IPS DF 6.9 (cell line): ENCODE results near the gene STRA8.
"Not testable (repeated sequence)": the region's sequence is repeated elsewhere in the genome, so short reads cannot be mapped to it uniquely, and the experiment has no call there.

Source experiments
- DNase-seq: peaks from one replicate; pipeline ENCODE4 v3.0.0-alpha.2; 2013; ENCODE audit warnings: low read depth, low spot score
- H3K27ac ChIP-seq: one replicate; pipeline ENCODE4 v1.5.1; 2013; ENCODE audit warnings: low read length, control low read depth
- H3K27me3 ChIP-seq: 2 replicates; pipeline ENCODE4 v1.6.1; 2013; ENCODE audit warnings: mild to moderate bottlenecking, low read length; ENCODE audit not compliant: control insufficient read depth, insufficient read depth
- H3K36me3 ChIP-seq: 2 replicates; pipeline ENCODE4 v1.6.1; 2013; ENCODE audit warnings: low read length; ENCODE audit not compliant: control insufficient read depth, insufficient read depth
- H3K4me1 ChIP-seq: 2 replicates; pipeline ENCODE4 v1.6.1; 2013; ENCODE audit warnings: low read length; ENCODE audit not compliant: control insufficient read depth, insufficient read depth
- H3K4me3 ChIP-seq: 2 replicates; pipeline ENCODE4 v1.5.1; 2013; ENCODE audit warnings: mild to moderate bottlenecking, low read length
- H3K9me3 ChIP-seq: 2 replicates; pipeline ENCODE4 v1.6.1; 2013; ENCODE audit warnings: low read length, inconsistent platforms; ENCODE audit not compliant: control insufficient read depth, insufficient read depth
- WGBS: extraction: QIAGEN DNeasy Blood & Tissue Kit; methylation state at CpG from one replicate; pipeline ENCODE4 v1.1.7; 2013; ENCODE audit warnings: mixed read lengths, missing lambda C conversion rate; ENCODE audit not compliant: insufficient read length, insufficient coverage; 5-methylcytosine and 5-hydroxymethylcytosine counted together

The STRA8 gene

GRCh38 chr7:135213831-135214230 lies 19.8 kb upstream of the STRA8 start:
- H3K27me3 ChIP-seq: no peaks in the 10 kb centered on the region
- no peak overlapping the region for H3K4me3 ChIP-seq
- DNase-seq: no peak
- peaks cover 2% of the 10 kb centered on the region; the same call in 1 of the 2 replicates for H3K4me1 ChIP-seq
- H3K36me3 ChIP-seq: no peaks in the 10 kb centered on the region
- no peak overlapping the region for H3K27ac ChIP-seq
- no CpG with 5 or more reads among the region's 2 CpGs for WGBS
- H3K9me3 ChIP-seq: no peaks in the 10 kb centered on the region

GRCh38 chr7:135215180-135215579 lies 18.5 kb upstream of the STRA8 start:
- Histone ChIP-seq H3K4me1 (peaks cover 2% of the 10 kb centered on the region; the same call in 1 of the 2 replicates), H3K4me3 (no peak overlapping the region), H3K36me3 (no peaks in the 10 kb centered on the region), H3K27me3 (no peaks in the 10 kb centered on the region), H3K9me3 (no peaks in the 10 kb centered on the region), H3K27ac (no peak overlapping the region)
- no peak for DNase-seq
- no CpG with 5 or more reads among the region's 4 CpGs for WGBS

DNA sequence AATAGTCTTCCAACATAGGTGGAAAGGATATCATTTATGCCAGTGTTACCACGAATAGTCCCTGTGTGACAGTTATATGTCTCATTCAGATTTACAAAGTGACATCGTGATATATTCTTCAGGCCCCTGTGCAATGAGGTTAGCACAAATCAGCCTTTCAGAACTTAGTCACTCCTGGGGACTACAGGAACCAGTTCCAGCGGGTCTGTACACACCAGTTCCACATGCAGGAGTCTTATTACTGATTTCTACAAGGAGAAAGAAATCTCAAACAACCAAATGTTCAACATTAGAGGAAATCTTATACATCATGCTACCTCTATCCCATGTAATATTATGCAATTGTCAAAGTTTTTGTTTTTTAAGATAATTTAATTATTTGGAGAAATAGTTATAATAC lies 17.9 kb upstream of the STRA8 start:
- H3K4me1 ChIP-seq: peaks cover 2% of the 10 kb centered on the region; the same call in 1 of the 2 replicates
- H3K27ac ChIP-seq: no peak overlapping the region
- no peaks in the 10 kb centered on the region for H3K27me3 ChIP-seq
- WGBS: no CpG with 5 or more reads among the region's 3 CpGs
- no peaks in the 10 kb centered on the region for H3K36me3 ChIP-seq
- DNase-seq: no peak
- no peaks in the 10 kb centered on the region for H3K9me3 ChIP-seq
- H3K4me3 ChIP-seq: no peak overlapping the region

GRCh38 chr7:135217645-135218509 lies 15.8 kb upstream of the STRA8 start:
- Histone ChIP-seq H3K4me3 (no peak overlapping the region), H3K27ac (no peak overlapping the region), H3K27me3 (no peaks in the 10 kb centered on the region), H3K9me3 (no peaks in the 10 kb centered on the region), H3K4me1 (peaks cover 2% of the 10 kb centered on the region; the same call in 1 of the 2 replicates), H3K36me3 (no peaks in the 10 kb centered on the region)
- no CpG with 5 or more reads among the region's 5 CpGs for WGBS
- no peak for DNase-seq

DNA sequence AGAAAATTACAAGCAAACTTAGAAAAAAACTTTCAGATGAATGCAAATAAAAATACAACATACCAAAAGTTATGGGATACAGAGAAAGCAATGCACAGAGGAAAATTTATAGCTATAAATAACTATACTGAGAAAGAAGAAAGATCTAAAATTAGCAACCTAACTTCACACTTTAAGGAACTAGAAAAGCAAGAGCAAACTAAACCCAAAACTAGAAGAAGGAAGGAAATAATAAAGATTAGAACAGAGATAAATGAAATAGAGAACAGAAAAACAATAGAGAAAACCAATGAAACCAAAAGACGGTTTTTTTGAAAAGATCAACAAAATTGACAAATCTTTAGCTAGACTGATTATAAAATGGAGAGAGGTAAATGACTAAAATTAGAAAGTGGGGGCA lies 9.6 kb upstream of the STRA8 start:
- no peak overlapping the region for H3K4me3 ChIP-seq
- no peaks in the 10 kb centered on the region for H3K27me3 ChIP-seq
- no peaks in the 10 kb centered on the region for H3K9me3 ChIP-seq
- H3K4me1 ChIP-seq: no peaks in the 10 kb centered on the region
- no peak overlapping the region for H3K27ac ChIP-seq
- WGBS: no CpG with 5 or more reads among the region's 1 CpG
- H3K36me3 ChIP-seq: no peaks in the 10 kb centered on the region
- no peak for DNase-seq

- H3K4me1 ChIP-seq: no peaks in the 10 kb centered on the region
- H3K9me3 ChIP-seq: no peaks in the 10 kb centered on the region
- H3K36me3 ChIP-seq: no peaks in the 10 kb centered on the region
- no peak overlapping the region for H3K4me3 ChIP-seq
- DNase-seq: no peak
- H3K27me3 ChIP-seq: no peaks in the 10 kb centered on the region
- H3K27ac ChIP-seq: no peak overlapping the region
Measured at GRCh38 chr7:135231686-135232085, 2.0 kb upstream of the STRA8 start.

- Histone ChIP-seq H3K4me3 (no peak overlapping the region), H3K9me3 (no peaks in the 10 kb centered on the region), H3K27me3 (no peaks in the 10 kb centered on the region), H3K36me3 (no peaks in the 10 kb centered on the region), H3K27ac (no peak overlapping the region), H3K4me1 (no peaks in the 10 kb centered on the region)
- no peak for DNase-seq
- WGBS: no CpG with 5 or more reads among the region's 6 CpGs
Measured at GRCh38 chr7:135232087-135232486, 1.6 kb upstream of the STRA8 start.

DNA sequence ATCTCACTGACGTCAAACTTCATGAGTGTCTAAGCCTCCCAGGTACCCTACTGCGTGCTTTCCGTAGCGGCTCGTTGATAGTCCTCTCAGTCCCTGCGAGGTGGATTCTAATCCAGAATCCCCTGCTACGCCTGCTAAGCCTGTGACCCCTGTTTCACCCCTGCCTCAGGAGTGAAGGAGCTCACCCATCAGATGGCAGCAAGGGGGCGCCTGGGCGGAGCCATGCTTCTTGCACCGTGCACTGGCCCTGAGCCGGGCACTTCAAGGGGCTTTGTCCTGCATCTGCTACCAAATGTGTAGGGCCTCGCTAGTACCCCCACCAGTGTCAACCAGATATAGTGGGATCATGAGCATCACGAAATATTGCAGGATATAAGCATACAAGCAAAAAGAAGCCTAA lies 918 bp upstream of the STRA8 start:
- Histone ChIP-seq H3K27ac (no peak overlapping the region), H3K4me1 (no peaks in the 10 kb centered on the region), H3K27me3 (no peaks in the 10 kb centered on the region), H3K36me3 (no peaks in the 10 kb centered on the region), H3K4me3 (no peak overlapping the region), H3K9me3 (no peaks in the 10 kb centered on the region)
- WGBS: no CpG with 5 or more reads among the region's 13 CpGs
- no peak for DNase-seq

GRCh38 chr7:135234095-135234494 lies 457 bp downstream of the STRA8 start:
- not testable (repeated sequence) for DNase-seq, H3K36me3 ChIP-seq, H3K4me3 ChIP-seq, H3K27ac ChIP-seq, H3K27me3 ChIP-seq, H3K4me1 ChIP-seq, H3K9me3 ChIP-seq
- no CpG with 5 or more reads among the region's 14 CpGs for WGBS

- Histone ChIP-seq H3K9me3 (no peaks in the 10 kb centered on the region), H3K4me1 (peaks cover 3% of the 10 kb centered on the region; the same call in 1 of the 2 replicates), H3K4me3 (no peak overlapping the region), H3K36me3 (no peaks in the 10 kb centered on the region), H3K27ac (no peak overlapping the region), H3K27me3 (no peaks in the 10 kb centered on the region)
- DNase-seq: no peak
- WGBS: no CpG with 5 or more reads among the region's 4 CpGs
Measured at GRCh38 chr7:135234727-135235126, 1.1 kb downstream of the STRA8 start.

DNA sequence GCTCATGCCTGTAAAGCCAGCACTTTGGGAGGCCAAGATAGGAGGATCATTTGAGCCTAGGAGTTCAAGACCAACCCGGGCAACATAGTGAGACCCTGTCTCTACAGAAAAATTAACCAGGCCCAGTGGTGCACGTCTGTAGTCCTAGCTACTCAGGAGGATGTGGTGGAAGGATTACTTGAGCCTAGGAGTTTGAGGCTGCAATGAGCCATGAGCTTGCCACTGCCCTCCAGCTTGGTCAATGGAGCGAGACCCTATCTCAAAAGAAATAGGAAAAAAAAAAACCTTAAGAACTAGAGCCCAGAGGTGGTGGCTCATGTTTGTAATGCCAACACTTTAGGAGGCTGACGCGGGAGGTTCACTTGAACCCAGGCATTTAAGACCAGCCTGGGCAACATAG lies 2.2 kb downstream of the STRA8 start:
- no peak for DNase-seq
- Histone ChIP-seq H3K9me3 (no peaks in the 10 kb centered on the region), H3K4me1 (peaks cover 4% of the 10 kb centered on the region; the same call in 1 of the 2 replicates), H3K36me3 (no peaks in the 10 kb centered on the region), H3K4me3 (no peak overlapping the region), H3K27ac (no peak overlapping the region), H3K27me3 (no peaks in the 10 kb centered on the region)
- no CpG with 5 or more reads among the region's 5 CpGs for WGBS
